Activated effector memory CD4-positive, alpha-beta T cell treated with anti-CD3 and anti-CD28 coated beads, Interleukin-2, amount 50 U/mL, for 16 hours (primary cell): ENCODE results near the gene LARGE2.
"Not testable (repeated sequence)": the region's sequence is repeated elsewhere in the genome, so short reads cannot be mapped to it uniquely, and the experiment has no call there.

Experiments used
- DNase-seq: peaks from one replicate; pipeline ENCODE4 v3.0.0-alpha.2; 2020

LARGE2 gene

DNA sequence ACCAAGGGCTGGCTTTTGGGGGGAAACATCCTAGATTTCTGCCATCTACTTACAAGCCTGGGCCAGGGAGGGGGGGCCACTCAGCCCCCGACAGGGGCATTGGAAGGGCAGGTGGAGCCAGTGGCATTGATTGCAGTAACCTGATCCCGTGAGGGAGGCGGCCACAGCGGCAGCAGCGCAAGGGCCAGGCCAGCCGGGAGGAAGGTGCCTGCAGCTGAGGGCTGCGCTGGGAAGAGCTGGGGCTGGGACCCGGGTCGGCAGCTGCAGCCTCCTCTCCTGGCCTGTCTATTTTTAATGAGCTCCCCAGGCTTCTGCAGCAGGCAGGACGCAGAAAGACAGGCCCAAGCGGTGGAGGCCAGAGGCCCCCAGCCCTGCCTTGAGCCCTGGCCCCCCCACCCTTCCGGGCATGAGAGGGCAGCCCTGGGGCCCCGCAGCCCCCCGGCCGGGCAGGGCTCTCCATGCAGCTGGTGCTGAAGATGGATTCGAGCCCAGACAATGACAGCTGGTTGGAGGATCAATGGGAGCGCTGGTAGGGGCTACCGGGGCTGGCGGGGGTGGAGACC lies 26.0 kb upstream of the LARGE2 start:
- DNase-seq, result no peak

DNA sequence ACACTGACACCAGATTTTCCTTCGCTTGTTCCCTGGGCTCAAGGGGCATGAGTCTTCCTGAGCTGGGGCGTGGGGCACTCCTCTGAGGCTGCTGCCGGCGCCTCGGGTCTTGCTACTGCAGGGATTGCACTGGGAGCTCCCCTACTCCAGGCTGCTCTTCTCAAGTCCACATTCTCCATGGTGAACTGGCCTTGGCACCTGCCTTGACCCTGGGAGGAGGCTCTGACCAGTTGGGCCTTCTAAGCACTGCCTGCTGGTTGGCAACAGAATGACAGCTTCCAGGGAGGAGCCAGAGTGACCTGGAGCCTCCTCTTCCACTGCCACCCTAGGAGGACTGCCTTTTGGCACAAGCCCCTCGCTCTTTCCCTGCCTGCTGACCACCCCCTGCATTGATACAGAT lies 24.9 kb upstream of the LARGE2 start:
- DNase-seq, result no peak

DNA sequence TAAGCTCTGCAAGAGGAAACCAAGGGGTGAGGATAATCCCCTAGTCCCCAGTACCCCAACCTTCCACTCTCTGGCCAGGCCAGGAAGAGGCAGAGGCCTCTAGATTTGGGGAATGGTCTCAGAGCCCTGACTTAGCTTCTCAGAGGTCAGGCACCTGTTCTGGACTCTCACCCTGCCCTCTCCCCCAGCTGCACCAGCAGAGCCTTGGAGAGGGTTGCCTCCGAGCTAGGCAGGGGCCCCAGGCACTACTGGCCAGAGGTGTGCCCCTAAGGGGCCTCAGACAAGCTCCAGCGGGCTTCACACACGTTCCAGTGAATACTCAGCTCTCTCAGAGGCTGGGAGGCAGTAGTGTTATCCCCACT lies 23.4 kb upstream of the LARGE2 start:
- no peak for DNase-seq

DNA sequence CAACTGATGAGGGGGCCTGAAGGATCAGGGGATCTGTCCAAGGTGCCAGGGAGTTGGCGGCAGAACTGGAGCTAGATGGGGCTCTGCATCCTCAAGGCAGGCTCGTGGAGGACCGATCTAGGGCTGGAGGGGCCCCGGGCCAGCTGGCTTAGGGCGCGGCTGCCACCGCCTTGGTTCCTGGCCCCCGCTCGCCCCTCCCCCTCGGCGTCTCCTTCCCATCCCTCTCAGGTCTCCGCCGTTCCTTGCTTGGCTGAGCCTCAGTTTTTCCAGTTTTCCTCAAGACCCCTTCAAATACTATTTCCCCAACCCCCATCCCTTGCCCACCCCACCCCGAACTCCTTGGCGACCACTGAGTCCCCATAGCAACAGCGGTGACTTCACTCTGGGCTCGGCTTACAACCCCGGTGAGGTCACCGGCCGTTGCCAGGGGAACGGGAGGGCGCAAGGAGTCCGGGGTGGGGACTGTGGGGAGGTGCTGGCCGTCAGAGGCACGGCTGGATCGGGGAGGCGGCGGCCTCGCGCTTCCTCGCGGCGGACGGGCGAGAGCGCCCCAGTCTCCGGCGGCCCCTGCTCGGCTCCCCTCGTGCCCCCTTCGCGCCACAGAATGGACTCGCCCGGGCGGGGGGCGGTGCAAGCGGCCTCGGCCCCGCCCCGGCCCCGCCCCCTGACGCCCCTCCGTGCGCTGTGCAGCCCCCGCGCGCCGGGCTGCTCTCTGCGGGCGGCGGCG lies 22.8 kb upstream of the LARGE2 start:
- DNase-seq, result peak; percentile 85

DNA sequence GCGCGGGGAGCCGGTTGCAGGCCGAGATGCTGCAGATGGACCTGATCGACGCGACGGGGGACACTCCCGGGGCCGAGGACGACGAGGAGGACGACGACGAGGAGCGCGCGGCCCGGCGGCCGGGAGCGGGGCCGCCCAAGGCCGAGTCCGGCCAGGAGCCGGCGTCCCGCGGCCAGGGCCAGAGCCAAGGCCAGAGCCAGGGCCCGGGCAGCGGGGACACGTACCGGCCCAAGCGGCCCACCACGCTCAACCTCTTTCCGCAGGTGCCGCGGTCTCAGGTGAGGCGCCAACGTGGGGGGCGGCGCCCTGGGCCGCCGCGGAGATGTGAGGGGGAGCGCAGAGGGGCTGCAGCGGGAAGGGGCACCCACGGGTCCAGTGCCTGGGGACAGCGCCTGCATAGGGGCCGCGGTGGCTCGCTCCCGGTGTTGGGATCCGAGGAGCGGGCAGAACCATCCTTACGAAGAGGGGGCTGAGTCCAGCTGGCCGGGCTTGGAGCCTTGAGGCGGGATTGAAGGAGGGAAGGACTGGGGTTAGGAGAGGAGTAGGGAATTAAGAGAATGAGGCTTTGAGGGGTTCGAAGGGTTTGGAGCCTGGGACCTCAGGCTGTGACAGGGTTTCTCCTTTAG lies 22.2 kb upstream of the LARGE2 start:
- not testable (repeated sequence) for DNase-seq

DNA sequence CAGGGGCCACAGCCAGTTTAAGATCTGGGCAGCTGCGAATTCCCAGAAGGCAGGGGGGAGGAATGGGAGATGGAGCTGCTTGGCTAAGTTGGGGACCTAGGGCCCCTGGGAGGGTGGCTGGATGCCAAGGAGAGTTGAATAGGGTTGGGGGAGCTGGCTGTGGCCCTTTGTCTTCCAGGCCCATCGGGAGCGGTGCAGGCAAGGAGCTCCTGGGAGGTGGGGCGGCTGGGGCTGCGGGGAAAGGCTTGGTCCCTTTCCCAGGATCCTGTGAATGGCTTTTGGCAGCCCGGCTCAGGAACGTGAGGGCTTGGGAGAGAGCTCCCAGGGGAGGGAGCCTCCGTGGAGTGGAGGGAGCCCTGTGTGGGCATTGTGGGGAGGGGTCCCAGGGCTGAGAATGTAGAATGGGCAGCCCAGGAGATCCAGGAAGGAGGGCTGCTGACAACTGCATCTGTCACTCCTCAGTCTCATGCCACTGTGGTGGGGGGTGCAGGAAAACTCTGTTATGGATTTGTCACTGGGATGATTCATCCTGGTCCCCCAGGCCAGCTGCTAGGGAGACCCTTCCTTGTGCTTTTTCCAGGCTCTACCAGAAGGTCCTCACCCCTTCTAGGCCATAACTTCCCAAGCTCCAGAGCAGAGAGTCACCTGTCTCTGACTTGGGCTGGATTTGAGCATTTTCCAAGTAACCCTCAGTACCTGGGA lies 21.4 kb upstream of the LARGE2 start:
- DNase-seq, result no peak

DNA sequence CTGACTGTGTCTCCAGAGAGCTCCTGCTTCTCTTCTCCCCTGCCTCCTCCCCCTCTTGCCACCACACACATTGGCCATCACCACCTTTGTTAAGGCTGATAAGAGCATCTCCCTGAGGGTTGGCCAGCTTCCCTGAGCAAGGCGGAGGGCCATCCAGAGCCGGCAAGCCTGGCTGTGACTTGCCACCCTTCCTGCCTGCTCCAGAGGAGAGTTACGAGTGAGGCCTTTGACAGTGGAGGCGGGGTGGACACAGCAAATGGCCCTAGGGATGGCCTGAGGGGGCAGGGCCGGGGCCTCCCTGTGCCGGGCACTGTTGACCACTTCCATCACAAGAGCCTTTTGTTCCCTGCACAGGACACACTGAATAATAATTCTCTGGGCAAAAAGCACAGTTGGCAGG lies 20.8 kb upstream of the LARGE2 start:
- no peak for DNase-seq

DNA sequence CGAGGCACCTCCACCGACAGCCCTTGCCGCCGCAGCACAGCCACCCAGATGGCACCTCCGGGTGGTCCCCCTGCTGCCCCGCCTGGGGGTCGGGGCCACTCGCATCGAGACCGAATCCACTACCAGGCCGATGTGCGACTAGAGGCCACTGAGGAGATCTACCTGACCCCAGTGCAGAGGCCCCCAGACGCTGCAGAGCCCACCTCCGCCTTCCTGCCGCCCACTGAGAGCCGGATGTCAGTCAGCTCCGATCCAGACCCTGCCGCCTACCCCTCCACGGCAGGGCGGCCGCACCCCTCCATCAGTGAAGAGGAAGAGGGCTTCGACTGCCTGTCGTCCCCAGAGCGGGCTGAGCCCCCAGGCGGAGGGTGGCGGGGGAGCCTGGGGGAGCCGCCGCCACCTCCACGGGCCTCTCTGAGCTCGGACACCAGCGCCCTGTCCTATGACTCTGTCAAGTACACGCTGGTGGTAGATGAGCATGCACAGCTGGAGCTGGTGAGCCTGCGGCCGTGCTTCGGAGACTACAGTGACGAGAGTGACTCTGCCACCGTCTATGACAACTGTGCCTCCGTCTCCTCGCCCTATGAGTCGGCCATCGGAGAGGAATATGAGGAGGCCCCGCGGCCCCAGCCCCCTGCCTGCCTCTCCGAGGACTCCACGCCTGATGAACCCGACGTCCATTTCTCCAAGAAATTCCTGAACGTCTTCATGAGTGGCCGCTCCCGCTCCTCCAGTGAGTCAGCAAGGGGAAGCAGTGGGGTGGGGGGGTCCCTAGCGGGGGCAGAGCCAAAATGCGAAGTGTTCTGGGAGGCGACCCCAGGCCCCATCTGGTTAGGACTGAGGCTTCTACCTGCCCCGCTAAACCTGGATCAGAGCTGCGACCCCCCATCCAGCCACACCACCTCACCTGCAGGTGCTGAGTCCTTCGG lies 19.7 kb upstream of the LARGE2 start:
- DNase-seq, result no peak

DNA sequence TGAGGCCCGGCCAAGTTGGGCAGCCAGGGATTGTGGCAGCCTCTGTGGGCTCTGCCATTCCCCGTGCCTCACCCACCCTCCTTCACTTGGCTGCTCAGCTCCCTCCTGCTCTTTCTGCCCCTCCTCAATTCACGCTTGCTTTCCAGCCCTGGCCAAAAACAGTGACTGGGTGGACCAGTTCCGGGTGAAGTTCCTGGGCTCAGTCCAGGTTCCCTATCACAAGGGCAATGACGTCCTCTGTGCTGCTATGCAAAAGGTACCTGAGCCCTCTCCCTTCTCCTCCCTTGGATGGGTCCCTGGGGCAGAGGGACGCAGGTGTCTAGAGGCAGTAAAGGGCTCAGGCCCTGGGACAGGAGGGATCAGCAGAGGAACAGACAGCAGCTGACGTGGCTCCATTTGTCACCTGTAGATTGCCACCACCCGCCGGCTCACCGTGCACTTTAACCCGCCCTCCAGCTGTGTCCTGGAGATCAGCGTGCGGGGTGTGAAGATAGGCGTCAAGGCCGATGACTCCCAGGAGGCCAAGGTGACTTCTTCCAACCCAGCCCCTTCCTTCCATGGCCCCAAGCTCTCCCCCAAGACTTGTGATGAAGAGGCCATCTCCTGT lies 18.0 kb upstream of the LARGE2 start:
- no peak for DNase-seq

DNA sequence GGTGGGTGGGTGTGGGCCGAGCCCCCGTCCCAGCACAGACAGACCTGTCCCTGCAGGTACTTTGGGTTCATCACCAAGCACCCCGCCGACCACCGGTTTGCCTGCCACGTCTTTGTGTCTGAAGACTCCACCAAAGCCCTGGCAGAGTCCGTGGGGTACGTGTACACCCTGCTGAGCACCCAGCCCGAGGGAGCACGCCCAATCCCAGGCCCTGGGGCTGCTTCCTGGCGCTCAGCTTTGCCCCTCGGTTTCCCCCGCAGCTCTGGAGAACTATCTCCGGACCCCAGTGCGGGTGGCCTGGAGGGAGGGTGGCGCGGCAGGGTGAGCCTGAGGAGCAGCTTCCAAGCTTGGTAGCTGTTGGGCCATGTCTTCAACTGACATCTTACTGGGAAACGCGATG lies 17.4 kb upstream of the LARGE2 start:
- DNase-seq, result no peak

DNA sequence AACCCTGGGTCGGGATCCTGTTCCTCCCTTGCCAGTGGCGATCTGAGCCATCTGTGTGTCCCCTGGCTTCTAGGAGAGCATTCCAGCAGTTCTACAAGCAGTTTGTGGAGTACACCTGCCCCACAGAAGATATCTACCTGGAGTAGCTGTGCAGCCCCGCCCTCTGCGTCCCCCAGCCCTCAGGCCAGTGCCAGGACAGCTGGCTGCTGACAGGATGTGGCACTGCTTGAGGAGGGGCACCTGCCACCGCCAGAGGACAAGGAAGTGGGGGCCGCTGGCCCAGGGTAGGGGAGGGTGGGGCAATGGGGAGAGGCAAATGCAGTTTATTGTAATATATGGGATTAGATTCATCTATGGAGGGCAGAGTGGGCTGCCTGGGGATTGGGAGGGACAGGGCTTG lies 16.9 kb upstream of the LARGE2 start:
- DNase-seq, result not testable (repeated sequence)

DNA sequence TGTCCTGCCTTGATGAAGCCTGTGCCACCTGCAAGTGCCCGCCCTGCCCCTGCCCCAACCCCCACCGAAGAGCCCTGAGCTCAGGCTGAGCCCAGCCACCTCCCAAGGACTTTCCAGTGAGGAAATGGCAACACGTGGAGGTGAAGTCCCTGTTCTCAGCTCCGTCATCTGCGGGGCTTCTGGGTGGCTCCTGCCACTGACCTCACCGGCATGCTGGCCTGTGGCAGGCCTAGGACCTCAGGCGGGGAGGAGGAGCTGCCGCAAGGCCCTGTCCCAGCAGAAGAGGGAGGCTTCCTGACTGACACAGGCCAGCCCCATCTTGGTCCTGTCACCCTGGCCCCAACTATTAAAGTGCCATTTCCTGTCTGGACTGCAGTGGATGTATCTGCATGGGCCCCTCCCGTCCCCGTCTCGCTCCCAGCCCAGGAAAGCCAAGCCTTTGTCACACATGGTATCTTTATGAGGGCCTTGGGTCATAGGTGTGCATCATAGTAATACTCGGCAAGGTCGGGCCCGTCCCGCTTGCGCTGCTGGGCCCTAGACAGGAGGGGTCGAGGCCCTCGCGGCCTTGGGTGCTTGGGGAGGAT lies 16.3 kb upstream of the LARGE2 start:
- no peak for DNase-seq

DNA sequence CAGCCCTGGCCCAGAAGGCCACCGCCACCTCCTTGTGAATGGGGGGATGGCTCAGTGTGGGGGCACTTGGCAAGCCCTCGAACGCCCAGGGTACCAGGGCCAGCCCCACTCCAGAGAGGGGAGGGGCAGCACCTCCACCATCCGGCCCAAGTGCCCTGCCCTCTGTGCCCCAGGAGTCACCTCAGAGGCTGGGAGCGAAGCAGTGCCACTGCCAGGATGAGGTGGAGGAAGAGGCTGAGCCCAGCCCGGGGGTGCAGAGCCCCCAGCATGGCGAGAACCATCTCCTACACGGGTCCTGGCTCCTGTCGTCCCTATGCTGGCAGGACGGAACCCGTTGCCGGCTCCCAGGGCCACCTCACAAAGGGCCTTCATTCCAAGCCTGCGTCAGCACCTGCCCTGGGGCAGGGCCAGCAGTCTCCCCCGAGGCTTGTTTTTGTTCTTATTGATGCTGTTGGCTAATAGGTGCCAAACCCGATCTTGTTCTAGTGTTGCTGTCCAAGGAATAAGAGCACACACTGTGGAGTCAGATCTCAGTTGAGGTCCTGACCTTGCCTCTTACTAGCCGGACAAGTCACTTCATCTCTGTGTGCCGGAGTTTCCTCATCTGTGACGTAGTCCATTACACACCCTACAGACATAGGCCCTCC lies 15.4 kb upstream of the LARGE2 start, which contains the start of gene FREY1:
TSS of gene FREY1 (minus strand) at position 307 of the 647 bp plus-strand sequence. CDS start at position 281, 26 bp downstream.
- DNase-seq, result no peak

DNA sequence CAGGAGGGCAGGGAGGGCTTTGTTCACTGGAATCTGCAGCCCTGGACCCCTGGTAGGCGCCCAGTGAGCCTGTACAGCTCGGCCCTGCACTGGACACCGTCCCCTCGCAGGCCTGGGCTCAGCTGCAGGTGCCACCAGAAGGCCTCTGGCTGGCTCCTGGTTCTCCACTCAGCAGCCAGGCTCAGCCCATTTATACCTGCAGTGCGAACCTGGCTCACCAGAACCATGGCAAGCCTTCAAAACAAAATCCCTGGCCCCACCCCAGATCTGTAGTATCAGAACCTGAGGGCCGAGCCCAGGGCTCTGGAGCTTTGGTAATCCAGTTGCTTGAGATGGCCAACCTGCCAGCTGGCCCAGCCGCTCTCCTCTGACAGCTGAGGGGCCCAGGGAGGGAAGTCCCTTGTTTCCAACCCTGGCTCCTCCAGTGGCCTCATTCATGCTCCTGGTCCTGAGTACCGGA lies 14.5 kb upstream of the LARGE2 start:
- DNase-seq, result no peak

DNA sequence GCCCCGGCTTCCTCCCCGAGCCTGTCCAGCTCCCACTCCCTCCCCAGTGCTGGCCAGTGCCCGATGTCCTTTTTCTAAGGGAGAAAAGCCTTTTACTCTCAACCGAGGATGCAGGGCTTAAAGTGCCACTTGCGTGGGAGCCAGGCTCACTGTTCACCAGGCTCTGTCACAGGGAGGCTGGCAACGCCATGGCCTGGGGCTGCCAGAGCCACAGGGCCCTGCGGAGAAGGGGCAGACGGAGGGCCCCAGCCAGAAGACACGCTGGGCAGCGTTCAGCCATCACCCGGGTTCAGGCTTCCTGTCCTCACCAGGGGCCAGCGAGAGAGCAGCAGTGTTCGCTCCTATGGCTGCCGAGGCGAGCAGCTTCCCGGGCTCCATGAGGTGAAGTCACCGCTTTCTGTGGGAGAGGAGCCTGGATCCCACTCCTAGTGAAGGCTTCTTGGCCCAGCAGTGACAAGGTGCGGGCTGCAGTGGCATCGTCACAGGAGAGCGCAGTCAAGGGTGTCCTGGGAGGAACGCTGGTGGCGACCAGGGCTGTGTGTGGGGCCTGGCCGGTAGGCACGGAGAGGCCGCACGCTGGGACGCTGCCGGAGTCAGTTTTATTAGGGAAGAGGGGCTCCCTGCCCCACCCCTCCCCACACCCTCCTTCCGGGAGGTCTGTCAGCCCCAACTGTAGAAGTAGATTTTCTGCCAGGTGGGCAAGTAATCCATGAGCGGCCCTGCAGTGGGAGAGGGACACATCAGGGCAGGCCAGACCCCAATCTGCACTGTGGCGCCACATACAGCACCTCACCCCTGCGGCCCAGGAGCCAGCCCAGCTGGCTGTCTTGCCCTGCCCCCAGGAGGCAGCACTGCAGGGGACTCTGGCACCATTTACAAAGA lies 12.6 kb upstream of the LARGE2 start:
- no peak for DNase-seq

DNA sequence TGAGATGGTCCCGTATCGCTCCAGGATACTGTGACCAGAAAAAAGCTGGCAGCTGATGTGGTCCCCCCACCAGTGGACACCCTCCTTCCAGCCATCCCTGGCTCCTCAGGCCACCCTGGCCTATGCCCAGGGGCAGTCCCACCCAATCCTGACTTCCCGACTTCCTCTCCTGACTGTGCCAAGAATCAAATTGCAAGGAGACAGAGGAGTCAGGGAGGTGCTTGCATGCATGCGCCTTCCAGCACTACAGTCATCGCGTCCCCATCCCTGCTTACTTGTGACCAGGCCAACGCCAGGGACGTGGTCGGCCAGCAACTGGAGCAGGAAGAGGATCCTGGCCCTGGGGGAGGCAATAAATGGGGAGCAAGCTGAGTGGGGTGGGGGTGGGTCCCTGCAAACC lies 11.8 kb upstream of the LARGE2 start:
- DNase-seq, result no peak

DNA sequence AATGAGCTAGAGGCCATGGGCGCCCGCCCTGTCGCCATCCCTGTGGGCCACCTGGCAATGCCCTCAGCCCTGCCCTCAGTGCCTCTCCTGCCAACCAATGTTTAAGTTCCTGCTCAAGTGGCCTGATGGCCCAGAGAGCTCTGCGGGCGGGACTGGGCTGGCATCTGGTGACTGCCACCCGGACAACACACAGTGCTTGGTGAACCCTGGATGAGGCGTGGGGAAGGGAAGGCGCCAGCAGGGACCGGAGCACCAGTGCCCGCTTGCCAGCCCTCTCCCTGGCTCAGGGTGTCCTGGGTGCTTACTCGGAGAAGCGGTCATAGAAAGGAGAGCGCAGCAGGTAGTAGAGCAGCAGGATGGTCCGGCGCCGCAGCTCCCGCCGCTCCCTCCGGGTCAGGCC lies 8.9 kb upstream of the LARGE2 start:
- DNase-seq, result no peak

DNA sequence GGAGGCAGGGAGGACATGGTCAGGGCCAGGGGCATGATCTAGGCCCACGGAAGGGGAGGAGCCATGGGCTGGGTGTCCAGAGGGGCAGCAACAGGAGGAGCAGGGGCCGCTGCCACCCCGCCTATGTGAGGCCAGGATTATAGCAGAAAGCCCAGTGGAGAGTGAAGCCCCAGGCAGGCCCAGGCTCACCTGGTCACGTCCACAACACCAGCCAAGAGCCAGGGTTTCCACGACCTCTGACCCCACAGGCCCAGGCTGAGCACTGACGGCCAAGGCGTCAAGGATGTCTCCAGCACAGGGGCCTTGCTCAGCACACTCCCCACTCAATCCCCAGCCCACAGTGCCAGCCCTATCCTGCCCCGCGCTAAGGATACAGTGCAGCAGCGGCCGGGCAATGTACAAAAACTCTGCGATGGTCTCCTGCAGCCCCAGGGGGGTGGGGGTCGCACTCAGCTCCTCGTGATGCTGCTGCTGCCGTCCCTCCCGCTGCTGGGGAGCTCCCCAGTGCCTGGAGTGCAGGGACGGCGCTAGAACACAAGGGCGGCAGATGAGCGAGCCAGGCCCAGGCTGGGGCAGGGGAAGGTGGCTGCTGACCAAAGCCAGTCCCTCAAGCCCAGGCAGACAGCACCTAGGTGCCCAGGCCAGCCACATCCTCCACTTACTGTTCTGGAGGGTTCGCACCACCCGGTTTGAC lies 8.4 kb upstream of the LARGE2 start:
- DNase-seq, result no peak

DNA sequence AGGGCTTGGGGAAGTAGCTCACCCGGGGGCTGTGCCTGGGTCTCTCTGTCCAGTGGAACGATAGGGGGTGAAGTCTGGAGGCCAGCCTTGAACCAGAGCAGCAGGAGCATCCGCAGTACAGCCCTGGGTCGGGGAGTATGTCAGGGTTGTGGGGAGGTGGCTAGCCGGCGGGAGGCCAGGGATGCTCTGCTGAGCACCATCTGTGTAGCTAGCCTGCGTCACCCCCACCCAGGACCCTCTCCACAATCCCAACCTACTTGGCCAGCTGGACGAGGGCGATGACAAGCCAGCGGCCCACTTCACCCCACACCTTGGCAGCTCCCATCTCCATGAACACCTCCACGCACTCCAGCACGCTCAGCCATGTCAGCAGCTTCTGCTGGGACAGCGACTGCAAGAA lies 7.0 kb upstream of the LARGE2 start:
- no peak for DNase-seq

DNA sequence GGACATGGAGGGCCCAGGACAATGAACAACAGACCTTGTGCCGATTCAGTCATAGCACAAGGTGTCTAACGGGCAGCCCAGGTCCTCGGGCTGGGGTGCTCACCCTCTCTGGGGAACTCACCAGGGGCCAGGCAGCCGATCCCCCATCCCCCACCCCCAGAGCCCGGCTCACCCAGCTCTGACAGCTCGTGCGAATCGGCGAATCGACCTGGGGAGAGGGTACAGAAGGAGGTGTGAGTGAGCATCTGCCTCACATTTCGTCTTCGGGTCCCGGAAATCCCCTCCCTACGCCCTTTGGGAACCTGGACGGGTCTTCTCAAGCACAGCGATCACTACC lies 5.2 kb upstream of the LARGE2 start:
- DNase-seq, result no peak
